K562 (cell line): ENCODE data around the gene FEM1B. TPM values are rescaled to one million over a fixed set of nuclear protein-coding genes. Genes with fewer than 3 reads are reported as not detected.

Experiments used
- DMBX1 ChIP-seq: fragments of 250-450 bp; sonication (Bioruptor Pico); IDR thresholded peaks from 2 replicates; pipeline ENCODE4 v1.8.0; 2022; ENCODE audit warnings: inconsistent platforms, mild to moderate bottlenecking, moderate library complexity, borderline replicate concordance
- EP400 ChIP-seq: fragments of 450-650 bp; IDR thresholded peaks from 2 replicates; pipeline ENCODE4 v1.6.1; 2017; ENCODE audit warnings: antibody characterized with exemption, mild to moderate bottlenecking, moderate library complexity
- ETV6 ChIP-seq, 3 experiments: fragments of 150-350 bp in 1 of 3; sonication (generic) in 1 of 3; formaldehyde crosslinking in 1 of 3; IDR thresholded peaks; 2 replicates each; pipeline versions ENCODE4 v1.6.1 to v1.8.0; 2014 to 2022; ENCODE audit warnings: borderline replicate concordance in 2 of 3, low read depth in 2 of 3, antibody characterized with exemption in 1 of 3, low read length in 1 of 3, mild to moderate bottlenecking in 1 of 3, missing genetic modification reagents in 1 of 3
- GATA2 ChIP-seq: sonication (generic); formaldehyde crosslinking; IDR thresholded peaks from 2 replicates; pipeline ENCODE4 v1.4.0; 2020; ENCODE audit warnings: mild to moderate bottlenecking, missing genetic modification reagents
- NRF1 ChIP-seq, 2 experiments: fragments of 450-650 bp; IDR thresholded peaks in 1 of 2; conservative IDR thresholded peaks in 1 of 2; 2 replicates each; pipeline ENCODE4 v1.6.1; 2014; ENCODE audit warnings: mild to moderate bottlenecking in 2 of 2
- PRPF4 ChIP-seq: fragments of 200-400 bp; formaldehyde crosslinking; IDR thresholded peaks from one replicate; pipeline ENCODE4 v1.6.1; 2017; ENCODE audit warnings: low read length, low read depth, mild to moderate bottlenecking; ENCODE audit not compliant: insufficient read depth, poor library complexity, severe bottlenecking
- PTBP1 ChIP-seq: fragments of 200-400 bp; formaldehyde crosslinking; IDR thresholded peaks from 2 replicates; pipeline ENCODE4 v1.6.1; 2017; ENCODE audit warnings: low read depth, low read length
- RB1 ChIP-seq: fragments of 450-650 bp; IDR thresholded peaks from 2 replicates; pipeline ENCODE4 v1.6.1; 2017; ENCODE audit warnings: low read depth, mild to moderate bottlenecking
- RNF2 ChIP-seq: sonication (generic); IDR thresholded peaks from 2 replicates; pipeline ENCODE4 v1.6.1; 2016
- TEAD1 ChIP-seq, 2 experiments: fragments of 450-650 bp in 1 of 2; sonication (generic) in 1 of 2; formaldehyde crosslinking; IDR thresholded peaks; 2 replicates each; pipeline versions ENCODE4 v1.4.0 to v1.8.0; 2020 to 2022; ENCODE audit warnings: mild to moderate bottlenecking in 2 of 2, missing genetic modification reagents in 1 of 2
- U2AF2 ChIP-seq: fragments of 200-400 bp; formaldehyde crosslinking; optimal IDR thresholded peaks from 2 replicates; pipeline ENCODE3; 2017; ENCODE audit warnings: low read depth, mild to moderate bottlenecking, low read length
- YBX1 ChIP-seq: fragments of 450-650 bp; IDR thresholded peaks from 2 replicates; pipeline ENCODE4 v1.7.1; 2016; ENCODE audit warnings: mild to moderate bottlenecking
- ZFX ChIP-seq: sonication (generic); formaldehyde crosslinking; IDR thresholded peaks from 2 replicates; pipeline ENCODE4 v1.8.0; 2022; ENCODE audit warnings: mild to moderate bottlenecking, missing genetic modification reagents, moderate library complexity
- ZNF121 ChIP-seq: sonication (generic); formaldehyde crosslinking; conservative IDR thresholded peaks from 2 replicates; pipeline ENCODE4 v1.8.0; 2022; ENCODE audit warnings: missing genetic modification reagents
- ZNF232 ChIP-seq: sonication (generic); formaldehyde crosslinking; IDR thresholded peaks from 2 replicates; pipeline ENCODE4 v1.8.0; 2022; ENCODE audit warnings: mild to moderate bottlenecking, missing genetic modification reagents
- ZNF778 ChIP-seq: fragments of 450-650 bp; formaldehyde crosslinking; IDR thresholded peaks from 2 replicates; pipeline ENCODE4 v1.4.0; 2020; ENCODE audit warnings: mild to moderate bottlenecking, moderate library complexity
- ZSCAN29 ChIP-seq: fragments of 450-650 bp; IDR thresholded peaks from 2 replicates; pipeline ENCODE4 v1.6.1; 2017
- polyA plus RNA-seq, 8 experiments: library from polyadenylated mRNA; depleted of rRNA in 4 of 8; stranded (reverse) in 5 of 8; unstranded in 3 of 8; fragments of >200 nt; fragmentation: Nextera tagmentation in 2 of 8; fragmentation: Illumina TruSeq in 1 of 8; extraction: Ambion mirVana in 2 of 8; extraction: Trizol in 1 of 8; gene quantifications; 2 replicates each; pipeline versions ENCODE4 v1.2.1 to v1.2.3, GENCODE V29; 2011 to 2014; ENCODE audit warnings: inconsistent platforms in 1 of 8, missing spikeins in 1 of 8
- total RNA-seq, 7 experiments: library from RNA; depleted of rRNA in 6 of 7; stranded (reverse); fragments of >200 nt in 6 of 7; fragmentation: Illumina TruSeq in 2 of 7; extraction: Trizol in 2 of 7; gene quantifications; 2 replicates each; pipeline versions ENCODE4 v1.2.1 to v1.2.3, GENCODE V29; 2011 to 2021; ENCODE audit warnings: low replicate concordance in 1 of 7
- TF ChIP-seq, protein P1 (sequence below): sonication (generic); formaldehyde crosslinking; IDR thresholded peaks from 2 replicates; pipeline ENCODE4 v1.8.0; 2022; ENCODE audit warnings: mild to moderate bottlenecking, missing genetic modification reagents
- TF ChIP-seq, protein P2 (sequence below): fragments of 150-350 bp; conservative IDR thresholded peaks from 2 replicates; pipeline ENCODE4 v1.6.1; 2014; ENCODE audit warnings: low read length
- TF ChIP-seq, protein P3 (sequence below): fragments of 250-450 bp; sonication (Bioruptor Pico); IDR thresholded peaks from 2 replicates; pipeline ENCODE4 v1.5.0; 2020; ENCODE audit warnings: mild to moderate bottlenecking, borderline replicate concordance
- TF ChIP-seq, protein P4 (sequence below): fragments of 450-650 bp; IDR thresholded peaks from 2 replicates; pipeline ENCODE4 v1.6.1; 2016; ENCODE audit warnings: missing biosample characterization, missing genetic modification characterization

Gene FEM1B
- total and polyA plus RNA-seq, 9 of the 15 experiments (the other 6 are each of a cell fraction or from before 2014, with no cell fraction given) = 5.9 to 61.6 (median 20.1) TPM

DNA sequence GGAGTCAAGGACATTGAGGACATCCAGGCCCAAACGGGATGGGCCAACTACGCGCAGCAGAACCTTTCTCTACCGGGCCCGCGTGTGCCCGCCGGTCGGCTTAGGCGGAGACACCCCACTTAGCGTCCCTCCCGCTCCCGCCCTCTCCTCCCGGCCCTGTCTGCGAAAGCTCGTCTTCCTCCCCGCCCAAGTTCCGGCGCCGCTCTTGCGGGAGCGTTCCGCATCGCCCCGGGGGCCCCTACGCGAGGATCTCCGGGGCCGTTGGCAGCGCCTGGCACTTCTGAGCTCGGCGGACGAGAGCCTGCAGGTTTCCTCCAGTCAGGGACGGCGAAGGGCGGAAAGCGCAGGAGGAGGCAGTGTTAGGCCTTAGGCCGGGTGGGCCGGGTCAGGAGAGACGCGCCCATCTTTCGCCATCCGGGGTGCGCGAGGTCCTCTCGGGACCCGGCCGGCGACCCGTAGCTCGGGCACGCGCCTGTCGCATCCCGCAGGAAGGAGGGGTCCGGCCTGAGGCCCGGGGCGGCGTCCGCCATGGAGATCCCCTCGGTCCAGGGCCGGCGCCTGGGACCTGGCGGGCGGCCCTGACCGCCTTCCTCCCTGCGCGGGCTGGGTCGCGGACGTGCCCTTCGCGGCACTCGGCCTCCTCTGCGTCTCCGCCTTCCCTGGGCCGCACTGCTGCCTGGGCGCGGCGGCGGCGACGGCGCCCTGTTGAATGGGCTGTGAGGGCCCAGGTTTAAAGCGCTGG, at the start of gene FEM1B (continued):
- TF ChIP-seq PTBP1 (no peak), U2AF2 (no peak), ZNF121 (CRISPR knock-in tag) (no peak), DMBX1 (CRISPR knock-in tag) (no peak), ZFX (CRISPR knock-in tag) (peak; percentile 99), RB1 (peak; percentile 90; the same call in 1 of the 2 replicates), TEAD1 (CRISPR knock-in tag; IDR thresholded peaks at IDR 0.05) (no peak), ETV6 (IDR thresholded peaks at IDR 0.05; ENCODE audit: borderline replicate concordance in 1 of 2, low read depth in 2 of 2, low read length in 1 of 2) (0 out of 4 replicates have a peak, but pooled peaks of 1 of the 2 experiments have one; percentile 43), ETV6 (CRISPR knock-in tag; IDR thresholded peaks at IDR 0.05; ENCODE audit: borderline replicate concordance) (no peak), ZNF778 (CRISPR knock-in tag) (no peak), PRPF4 (no peak), RNF2 (peak; percentile 49), EP400 (peak; percentile 95), ZNF232 (CRISPR knock-in tag) (peak; percentile 92; the same call in 1 of the 2 replicates), ZSCAN29 (no peak; the same call in 1 of the 2 replicates), YBX1 (no peak), NRF1 (conservative IDR thresholded peaks at IDR 0.05 in 1 of 2, IDR thresholded peaks at IDR 0.05 in 1 of 2) (peak; percentile 78 to 82), GATA2 (0 out of 2 replicates have a peak, but pooled peaks have one; percentile 41)
- TF ChIP-seq, protein P1, sequence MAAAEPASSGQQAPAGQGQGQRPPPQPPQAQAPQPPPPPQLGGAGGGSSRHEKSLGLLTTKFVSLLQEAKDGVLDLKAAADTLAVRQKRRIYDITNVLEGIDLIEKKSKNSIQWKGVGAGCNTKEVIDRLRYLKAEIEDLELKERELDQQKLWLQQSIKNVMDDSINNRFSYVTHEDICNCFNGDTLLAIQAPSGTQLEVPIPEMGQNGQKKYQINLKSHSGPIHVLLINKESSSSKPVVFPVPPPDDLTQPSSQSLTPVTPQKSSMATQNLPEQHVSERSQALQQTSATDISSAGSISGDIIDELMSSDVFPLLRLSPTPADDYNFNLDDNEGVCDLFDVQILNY (CRISPR knock-in tag) = peak; percentile 64; the same call in 1 of the 2 replicates
- TF ChIP-seq, protein P2, sequence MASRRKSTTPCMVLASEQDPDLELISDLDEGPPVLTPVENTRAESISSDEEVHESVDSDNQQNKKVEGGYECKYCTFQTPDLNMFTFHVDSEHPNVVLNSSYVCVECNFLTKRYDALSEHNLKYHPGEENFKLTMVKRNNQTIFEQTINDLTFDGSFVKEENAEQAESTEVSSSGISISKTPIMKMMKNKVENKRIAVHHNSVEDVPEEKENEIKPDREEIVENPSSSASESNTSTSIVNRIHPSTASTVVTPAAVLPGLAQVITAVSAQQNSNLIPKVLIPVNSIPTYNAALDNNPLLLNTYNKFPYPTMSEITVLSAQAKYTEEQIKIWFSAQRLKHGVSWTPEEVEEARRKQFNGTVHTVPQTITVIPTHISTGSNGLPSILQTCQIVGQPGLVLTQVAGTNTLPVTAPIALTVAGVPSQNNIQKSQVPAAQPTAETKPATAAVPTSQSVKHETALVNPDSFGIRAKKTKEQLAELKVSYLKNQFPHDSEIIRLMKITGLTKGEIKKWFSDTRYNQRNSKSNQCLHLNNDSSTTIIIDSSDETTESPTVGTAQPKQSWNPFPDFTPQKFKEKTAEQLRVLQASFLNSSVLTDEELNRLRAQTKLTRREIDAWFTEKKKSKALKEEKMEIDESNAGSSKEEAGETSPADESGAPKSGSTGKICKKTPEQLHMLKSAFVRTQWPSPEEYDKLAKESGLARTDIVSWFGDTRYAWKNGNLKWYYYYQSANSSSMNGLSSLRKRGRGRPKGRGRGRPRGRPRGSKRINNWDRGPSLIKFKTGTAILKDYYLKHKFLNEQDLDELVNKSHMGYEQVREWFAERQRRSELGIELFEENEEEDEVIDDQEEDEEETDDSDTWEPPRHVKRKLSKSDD = no peak
- TF ChIP-seq, protein P3, sequence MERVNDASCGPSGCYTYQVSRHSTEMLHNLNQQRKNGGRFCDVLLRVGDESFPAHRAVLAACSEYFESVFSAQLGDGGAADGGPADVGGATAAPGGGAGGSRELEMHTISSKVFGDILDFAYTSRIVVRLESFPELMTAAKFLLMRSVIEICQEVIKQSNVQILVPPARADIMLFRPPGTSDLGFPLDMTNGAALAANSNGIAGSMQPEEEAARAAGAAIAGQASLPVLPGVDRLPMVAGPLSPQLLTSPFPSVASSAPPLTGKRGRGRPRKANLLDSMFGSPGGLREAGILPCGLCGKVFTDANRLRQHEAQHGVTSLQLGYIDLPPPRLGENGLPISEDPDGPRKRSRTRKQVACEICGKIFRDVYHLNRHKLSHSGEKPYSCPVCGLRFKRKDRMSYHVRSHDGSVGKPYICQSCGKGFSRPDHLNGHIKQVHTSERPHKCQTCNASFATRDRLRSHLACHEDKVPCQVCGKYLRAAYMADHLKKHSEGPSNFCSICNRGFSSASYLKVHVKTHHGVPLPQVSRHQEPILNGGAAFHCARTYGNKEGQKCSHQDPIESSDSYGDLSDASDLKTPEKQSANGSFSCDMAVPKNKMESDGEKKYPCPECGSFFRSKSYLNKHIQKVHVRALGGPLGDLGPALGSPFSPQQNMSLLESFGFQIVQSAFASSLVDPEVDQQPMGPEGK (CRISPR knock-in tag) = no peak
- TF ChIP-seq, protein P4, sequence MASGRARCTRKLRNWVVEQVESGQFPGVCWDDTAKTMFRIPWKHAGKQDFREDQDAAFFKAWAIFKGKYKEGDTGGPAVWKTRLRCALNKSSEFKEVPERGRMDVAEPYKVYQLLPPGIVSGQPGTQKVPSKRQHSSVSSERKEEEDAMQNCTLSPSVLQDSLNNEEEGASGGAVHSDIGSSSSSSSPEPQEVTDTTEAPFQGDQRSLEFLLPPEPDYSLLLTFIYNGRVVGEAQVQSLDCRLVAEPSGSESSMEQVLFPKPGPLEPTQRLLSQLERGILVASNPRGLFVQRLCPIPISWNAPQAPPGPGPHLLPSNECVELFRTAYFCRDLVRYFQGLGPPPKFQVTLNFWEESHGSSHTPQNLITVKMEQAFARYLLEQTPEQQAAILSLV = no peak
